SHP77 (cell line): ENCODE measurements around the gene IL18R1.
"Not testable (repeated sequence)": the region's sequence is repeated elsewhere in the genome, so short reads cannot be mapped to it uniquely, and the experiment has no call there.

Experiments
- DNase-seq, 2 experiments: peaks; one replicate each; lab custom pipeline; 2025; lab: John Stamatoyannopoulos, UW

Gene IL18R1

GRCh38 chr2:102355526-102356380 lies at the start of gene IL18R1:
TSS of gene IL18R1 (plus strand) at chr2:102355796. CDS start at chr2:102362661, 6,865 bp downstream.
- peak in 1 of 2 experiments; percentile 57 for DNase-seq

GRCh38 chr2:102306125-102306524 lies 49.5 kb upstream of the IL18R1 start:
- no peak for DNase-seq

DNA sequence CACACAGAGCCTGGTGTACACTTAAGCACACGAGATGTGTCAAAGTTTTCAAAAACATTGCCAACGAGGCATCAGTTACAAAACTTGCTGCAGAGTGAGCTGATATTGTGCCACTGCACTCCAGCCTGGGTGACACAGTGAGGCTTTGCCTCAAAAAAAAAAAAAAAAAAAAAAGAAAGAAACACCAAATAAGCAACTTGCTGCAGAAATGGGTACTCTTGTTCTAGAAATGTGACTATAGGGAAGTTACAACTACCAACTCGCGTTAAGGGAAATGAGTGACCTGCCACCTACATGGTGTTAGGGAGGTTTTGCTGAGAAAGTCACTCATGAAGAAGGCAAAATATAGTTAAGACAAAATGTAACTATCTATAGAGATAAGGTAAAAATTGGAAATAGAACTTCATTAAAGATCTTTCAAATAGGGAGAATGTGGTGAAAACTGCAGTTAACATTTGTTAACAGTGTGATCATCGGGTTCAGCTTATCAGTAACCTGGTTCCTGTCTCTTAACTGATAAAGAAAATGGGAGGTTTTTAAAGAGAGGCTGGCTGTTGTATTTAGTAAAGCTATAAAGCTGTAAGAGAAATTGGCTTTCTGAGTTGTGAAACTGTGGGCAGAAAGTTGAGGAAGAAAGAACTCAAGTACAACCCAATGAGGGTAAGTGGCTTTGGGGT lies 44.5 kb upstream of the IL18R1 start, which contains the start of gene IL1RL1:
Gene IL1RL1 (plus strand): TSS at position 600 of the 677 bp plus-strand sequence. CDS start 26,702 bp downstream, outside the sequence.
- DNase-seq: no peak

GRCh38 chr2:102313025-102313424 lies 42.6 kb upstream of the IL18R1 start:
- DNase-seq: no peak

GRCh38 chr2:102313471-102313870 lies 42.1 kb upstream of the IL18R1 start:
- DNase-seq: no peak

DNA sequence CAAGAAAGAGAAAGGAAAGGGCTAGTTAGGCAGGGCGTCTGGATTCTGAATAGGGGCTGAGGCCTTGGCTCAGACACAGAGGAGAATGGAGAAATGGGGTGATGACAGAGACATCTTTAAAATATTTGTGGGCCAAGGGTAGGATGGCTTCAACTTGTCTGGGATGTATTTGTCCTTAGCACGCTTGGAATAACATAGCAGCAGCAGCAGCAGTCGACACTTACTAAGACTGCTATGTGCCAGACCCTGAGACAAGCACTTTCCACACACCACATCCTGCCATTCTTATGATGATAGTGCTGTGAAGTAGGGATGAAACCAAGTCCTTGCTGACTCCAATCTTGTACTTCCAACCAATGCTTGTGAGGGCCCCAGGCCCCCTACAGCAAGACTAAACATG lies 41.6 kb upstream of the IL18R1 start:
- no peak for DNase-seq

DNA sequence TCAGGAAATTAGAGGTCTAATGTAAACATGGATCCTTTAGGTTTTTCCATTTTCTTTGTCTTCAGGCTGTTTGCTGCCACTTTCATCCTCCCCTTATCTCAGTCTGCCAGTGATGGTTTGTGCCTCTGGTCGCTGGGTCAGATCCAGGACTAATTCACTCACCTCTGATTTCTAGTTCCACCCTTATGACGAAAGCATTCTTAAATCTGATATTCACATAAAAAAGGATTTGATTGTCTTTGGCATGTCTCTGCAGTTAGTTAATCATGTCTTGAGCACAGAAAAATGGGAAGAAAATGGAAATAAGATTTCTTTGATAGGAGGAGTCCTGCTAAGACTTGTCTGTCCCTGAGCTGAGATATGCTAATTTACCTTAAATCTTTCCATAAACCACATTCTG lies 39.7 kb upstream of the IL18R1 start:
- no peak for DNase-seq

GRCh38 chr2:102317715-102318114 lies 37.9 kb upstream of the IL18R1 start:
- DNase-seq: no peak

- DNase-seq: no peak
Measured at GRCh38 chr2:102318437-102318836, 37.2 kb upstream of the IL18R1 start.

- no peak for DNase-seq
Measured at GRCh38 chr2:102321941-102322719, 33.5 kb upstream of the IL18R1 start.

GRCh38 chr2:102324914-102325313 lies 30.7 kb upstream of the IL18R1 start:
- not testable (repeated sequence) for DNase-seq

GRCh38 chr2:102331311-102331980 lies 24.1 kb upstream of the IL18R1 start:
- DNase-seq: no peak

DNA sequence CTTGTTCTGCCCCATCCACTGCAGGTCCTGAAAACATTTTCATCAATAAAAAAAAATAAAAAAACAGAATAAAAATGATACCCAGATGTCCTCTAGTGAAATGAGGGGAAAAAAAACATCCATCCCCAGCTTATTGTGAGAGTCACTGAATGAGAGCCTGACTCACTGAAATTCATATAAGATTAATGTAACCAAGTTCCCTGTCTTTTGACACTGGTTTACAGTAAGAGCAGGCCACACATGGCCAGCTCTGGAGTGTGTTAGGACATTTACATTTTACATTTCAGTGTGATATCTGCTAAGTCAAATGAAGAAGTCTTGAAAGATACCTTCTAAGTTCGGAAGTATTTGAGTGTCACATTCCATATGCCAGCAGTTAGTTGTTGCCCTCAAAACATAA lies 21.1 kb upstream of the IL18R1 start:
- DNase-seq: no peak

DNA sequence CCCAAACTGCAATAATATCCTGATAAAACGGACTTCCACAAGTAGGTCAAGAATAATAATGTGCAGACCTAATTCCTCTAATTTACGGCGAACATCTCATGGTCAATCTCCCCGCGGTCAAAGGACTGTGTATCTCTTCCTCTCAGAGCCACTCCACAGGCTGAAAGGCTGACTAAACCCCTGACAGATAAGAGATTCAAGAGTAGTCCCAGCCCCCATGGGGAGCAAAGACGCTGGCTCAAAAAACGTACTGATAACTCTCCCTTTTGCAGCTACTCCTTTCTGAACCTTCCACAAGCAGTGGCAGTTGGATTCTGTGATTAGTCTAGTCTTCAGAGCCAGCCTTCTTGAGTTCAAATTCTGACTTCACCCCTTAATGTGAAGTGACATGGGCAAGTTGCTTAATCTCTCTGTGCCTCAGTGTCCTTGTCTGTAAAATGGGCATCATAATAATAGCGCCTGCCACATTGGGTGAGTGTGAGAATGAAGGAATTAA lies 19.7 kb upstream of the IL18R1 start:
- no peak for DNase-seq

DNA sequence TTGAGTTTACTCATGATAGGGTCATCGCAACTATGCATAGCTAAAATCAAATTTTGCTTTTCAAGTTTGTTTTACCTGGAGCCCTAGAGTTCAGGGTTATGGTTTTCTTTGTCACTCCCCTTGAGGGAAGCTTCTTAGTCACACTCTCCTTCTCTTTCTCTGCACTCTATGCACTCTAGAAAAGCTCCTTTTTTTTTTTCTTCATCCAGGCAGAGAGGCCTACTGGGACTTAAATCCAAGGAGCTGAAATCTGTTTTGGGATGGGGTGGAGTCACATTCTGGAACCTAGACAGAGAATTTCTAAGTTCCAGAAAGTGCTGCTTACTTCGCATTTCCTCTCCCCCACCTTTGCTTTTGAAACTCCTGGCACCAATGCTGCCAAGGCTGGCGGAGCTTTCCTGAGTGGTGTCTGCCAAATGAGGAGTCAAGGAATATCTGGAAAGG lies 19.1 kb upstream of the IL18R1 start:
- no peak for DNase-seq

DNA sequence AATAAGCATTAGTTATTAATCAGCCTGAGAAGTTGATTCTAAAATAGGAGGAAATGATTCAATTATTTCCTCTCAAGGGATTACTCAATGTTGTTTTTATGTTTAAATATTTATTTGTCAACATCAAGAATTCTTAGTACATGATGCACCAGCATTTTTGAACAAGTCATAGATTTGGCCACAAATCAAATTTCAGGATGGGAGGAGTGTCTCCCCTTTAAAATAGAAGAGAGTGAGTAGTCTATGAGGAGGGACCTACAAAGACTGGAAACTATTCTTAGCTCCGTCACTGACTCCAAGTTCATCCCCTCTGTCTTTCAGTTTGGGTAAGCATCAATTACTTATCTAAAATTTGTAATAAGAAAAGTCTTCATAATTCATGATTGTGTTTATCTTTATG lies 18.6 kb upstream of the IL18R1 start:
- no peak for DNase-seq

GRCh38 chr2:102337481-102338386 lies 17.9 kb upstream of the IL18R1 start:
- no peak for DNase-seq

DNA sequence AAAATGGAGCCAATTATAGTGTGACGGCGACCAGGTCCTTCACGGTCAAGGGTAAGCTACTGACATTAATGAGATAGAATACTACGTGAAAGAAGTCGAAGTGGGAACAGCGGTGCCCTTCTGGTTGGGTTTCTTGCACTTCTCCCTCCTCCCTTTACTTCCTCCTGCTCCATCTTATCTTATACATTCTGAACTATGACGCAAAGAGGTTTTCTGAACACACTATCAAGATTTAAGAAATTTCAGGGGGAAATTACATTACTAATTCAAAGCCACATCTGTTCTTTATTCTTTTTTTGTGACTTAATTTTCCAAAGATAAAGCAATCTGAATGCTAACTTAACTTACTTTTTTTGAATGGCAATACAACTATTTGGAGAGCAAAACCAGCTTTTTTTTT lies 14.8 kb upstream of the IL18R1 start:
- DNase-seq: no peak

GRCh38 chr2:102342888-102343287 lies 12.7 kb upstream of the IL18R1 start:
- no peak for DNase-seq

DNA sequence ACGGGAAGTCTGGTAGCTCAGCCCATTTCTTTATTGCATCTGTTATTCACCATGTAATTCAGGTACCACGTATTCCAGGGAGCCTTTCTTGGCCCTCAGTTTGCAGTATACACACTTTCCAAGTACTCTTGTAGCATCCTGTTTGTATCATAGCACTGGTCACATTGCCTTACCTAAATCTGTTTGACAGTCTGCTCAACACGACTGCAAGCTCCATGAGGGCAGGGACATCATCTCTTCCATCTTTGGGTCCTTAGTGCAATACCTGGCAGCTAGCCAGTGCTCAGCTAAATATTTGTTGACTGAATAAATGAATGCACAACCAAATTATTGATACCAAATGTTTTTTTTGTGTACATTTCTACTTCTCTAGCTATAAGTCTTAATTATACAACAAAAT lies 11.2 kb upstream of the IL18R1 start:
- no peak for DNase-seq
